ENCODE data around the gene HBP1.

The HBP1 gene

GRCh38 chr7:107185716-107186115 is 16.9 kb downstream of the HBP1 start:
- TF ChIP-seq CSDC2 (CRISPR knock-in tag; IDR thresholded peaks at IDR 0.05) (no peak), TSHZ2 (CRISPR knock-in tag; IDR thresholded peaks at IDR 0.05) (no peak), GLIS3 (CRISPR knock-in tag; IDR thresholded peaks at IDR 0.05) (no peak), ARNTL (CRISPR knock-in tag; IDR thresholded peaks at IDR 0.05; ENCODE audit: borderline replicate concordance, low read depth) (no peak), ZNF565 (CRISPR knock-in tag; conservative IDR thresholded peaks at IDR 0.05; ENCODE audit: low read depth) (no peak), TCF4 (CRISPR knock-in tag; IDR thresholded peaks at IDR 0.05; ENCODE audit: borderline replicate concordance) (no peak), OSR1 (CRISPR knock-in tag; IDR thresholded peaks at IDR 0.05) (no peak), SNAI2 (CRISPR knock-in tag; IDR thresholded peaks at IDR 0.05) (no peak), ISL1 (CRISPR knock-in tag; IDR thresholded peaks at IDR 0.05) (no peak), ESRRG (CRISPR knock-in tag; IDR thresholded peaks at IDR 0.05) (no peak), ZFP30 (CRISPR knock-in tag; IDR thresholded peaks at IDR 0.05) (no peak), TOX (CRISPR knock-in tag; IDR thresholded peaks at IDR 0.05; ENCODE audit: borderline replicate concordance) (no peak), ZFP3 (CRISPR knock-in tag; IDR thresholded peaks at IDR 0.05) (no peak), CSRNP3 (CRISPR knock-in tag; IDR thresholded peaks at IDR 0.05) (no peak), POU6F1 (CRISPR knock-in tag; IDR thresholded peaks at IDR 0.05; ENCODE audit: borderline replicate concordance, low read depth) (no peak), PATZ1 (CRISPR knock-in tag; IDR thresholded peaks at IDR 0.05; ENCODE audit: borderline replicate concordance) (no peak), ZNF8 (CRISPR knock-in tag; IDR thresholded peaks at IDR 0.05) (no peak), BACH2 (CRISPR knock-in tag; IDR thresholded peaks at IDR 0.05; ENCODE audit: borderline replicate concordance) (no peak), ZC3H10 (CRISPR knock-in tag; IDR thresholded peaks at IDR 0.05) (no peak)
- no peak for ATAC-seq

GRCh38 chr7:107186240-107186639 is 17.4 kb downstream of the HBP1 start:
- no peak for TF ChIP-seq BACH2 (CRISPR knock-in tag; IDR thresholded peaks at IDR 0.05; ENCODE audit: borderline replicate concordance)
- TF ChIP-seq GLIS3 (CRISPR knock-in tag; IDR thresholded peaks at IDR 0.05): no peak
- TF ChIP-seq SNAI2 (CRISPR knock-in tag; IDR thresholded peaks at IDR 0.05): no peak
- no peak for TF ChIP-seq CSDC2 (CRISPR knock-in tag; IDR thresholded peaks at IDR 0.05)
- no peak for TF ChIP-seq ZNF565 (CRISPR knock-in tag; conservative IDR thresholded peaks at IDR 0.05; ENCODE audit: low read depth)
- no peak for TF ChIP-seq RARB (CRISPR knock-in tag; IDR thresholded peaks at IDR 0.05)
- TF ChIP-seq ARNTL (CRISPR knock-in tag; IDR thresholded peaks at IDR 0.05; ENCODE audit: borderline replicate concordance, low read depth): no peak
- TF ChIP-seq ZNF70 (CRISPR knock-in tag; IDR thresholded peaks at IDR 0.05): no peak
- no peak for TF ChIP-seq CSRNP3 (CRISPR knock-in tag; IDR thresholded peaks at IDR 0.05)
- no peak for TF ChIP-seq ZNF8 (CRISPR knock-in tag; IDR thresholded peaks at IDR 0.05)
- no peak for TF ChIP-seq ESRRG (CRISPR knock-in tag; IDR thresholded peaks at IDR 0.05)
- no peak for TF ChIP-seq TCF4 (CRISPR knock-in tag; IDR thresholded peaks at IDR 0.05; ENCODE audit: borderline replicate concordance)
- no peak for TF ChIP-seq PPARA (CRISPR knock-in tag; IDR thresholded peaks at IDR 0.05; ENCODE audit: borderline replicate concordance)
- TF ChIP-seq ZC3H10 (CRISPR knock-in tag; IDR thresholded peaks at IDR 0.05): no peak
- no peak for TF ChIP-seq ISL1 (CRISPR knock-in tag; IDR thresholded peaks at IDR 0.05)
- TF ChIP-seq PATZ1 (CRISPR knock-in tag; IDR thresholded peaks at IDR 0.05; ENCODE audit: borderline replicate concordance): no peak
- no peak for TF ChIP-seq ZFP30 (CRISPR knock-in tag; IDR thresholded peaks at IDR 0.05)
- TF ChIP-seq TOX (CRISPR knock-in tag; IDR thresholded peaks at IDR 0.05; ENCODE audit: borderline replicate concordance): no peak
- TF ChIP-seq POU6F1 (CRISPR knock-in tag; IDR thresholded peaks at IDR 0.05; ENCODE audit: borderline replicate concordance, low read depth): no peak
- TF ChIP-seq CREB5 (CRISPR knock-in tag; IDR thresholded peaks at IDR 0.05; ENCODE audit: low read depth): no peak
- no peak for ATAC-seq
